SK-N-MC (cell line): ENCODE results near the gene CDC25B.

Source experiments
- EZH2 ChIP-seq: fragments of 200-600 bp; sonication (generic); IDR thresholded peaks from one replicate; pipeline ENCODE4 v1.6.1; 2017; ENCODE audit warnings: antibody characterized with exemption
- FOXP2 ChIP-seq: optimal IDR thresholded peaks from 2 replicates; pipeline ENCODE3; 2011; ENCODE audit warnings: mild to moderate bottlenecking, moderate library complexity; ENCODE audit not compliant: insufficient read depth; ENCODE audit errors: extremely low read length, control extremely low read depth
- POLR2AphosphoS5 ChIP-seq: IDR thresholded peaks from 2 replicates; pipeline ENCODE4 v1.6.1; 2012; ENCODE audit warnings: mild to moderate bottlenecking, low read depth, low read length, borderline replicate concordance

- TF ChIP-seq POLR2AphosphoS5 (no peak), EZH2 (no peak), FOXP2 (no peak)
These were observed 24.5 kb upstream of the CDC25B start for GRCh38 chr20:3771552-3772058.
